MM.1S (cell line): ENCODE measurements around the gene CD300H.

Experiments
- DNase-seq: peaks from one replicate; pipeline ENCODE4 v3.0.0-alpha.2; 2015
- H2AFZ ChIP-seq: fragments of 300-600 bp; sonication (generic); 2 replicates; pipeline ENCODE4 v1.6.0; 2016; ENCODE audit warnings: antibody characterized with exemption, low read length
- H3F3A ChIP-seq: fragments of 300-600 bp; sonication (generic); 2 replicates; pipeline ENCODE4 v1.6.1; 2016; ENCODE audit warnings: mild to moderate bottlenecking, antibody characterized with exemption, low read length, moderate library complexity, mixed read lengths; ENCODE audit not compliant: insufficient read depth
- H3K27ac ChIP-seq: fragments of 300-600 bp; sonication (generic); 2 replicates; pipeline ENCODE4 v1.5.1; 2016; ENCODE audit warnings: mild to moderate bottlenecking, low read length
- H3K27me3 ChIP-seq: fragments of 300-600 bp; sonication (generic); replicated peaks from 2 replicates; pipeline ENCODE4 v1.6.0; 2016; ENCODE audit warnings: low read length; ENCODE audit not compliant: insufficient read depth
- H3K36me3 ChIP-seq: fragments of 300-600 bp; sonication (generic); replicated peaks from 2 replicates; pipeline ENCODE4 v1.6.1; 2016; ENCODE audit warnings: mild to moderate bottlenecking, low read length, mixed read lengths; ENCODE audit not compliant: insufficient read depth
- H3K4me1 ChIP-seq: fragments of 300-600 bp; sonication (generic); 2 replicates; pipeline ENCODE4 v1.6.1; 2016; ENCODE audit warnings: low read length, mixed read lengths
- H3K4me2 ChIP-seq: fragments of 300-600 bp; sonication (generic); 2 replicates; pipeline ENCODE4 v1.6.0; 2016; ENCODE audit warnings: low read depth, low read length
- H3K4me3 ChIP-seq: fragments of 300-600 bp; sonication (generic); 2 replicates; pipeline ENCODE4 v1.5.1; 2016; ENCODE audit warnings: low read length, mixed read lengths
- H3K79me2 ChIP-seq: fragments of 300-600 bp; sonication (generic); 2 replicates; pipeline ENCODE4 v1.6.1; 2016; ENCODE audit warnings: mixed run types, low read length, mixed read lengths
- H3K9ac ChIP-seq: fragments of 300-600 bp; sonication (generic); 2 replicates; pipeline ENCODE4 v1.6.1; 2016; ENCODE audit warnings: low read length, mixed read lengths
- H3K9me2 ChIP-seq: fragments of 300-600 bp; sonication (generic); replicated peaks from 2 replicates; pipeline ENCODE4 v1.6.1; 2016; ENCODE audit warnings: mild to moderate bottlenecking, low read length, mixed read lengths; ENCODE audit not compliant: insufficient read depth
- H3K9me3 ChIP-seq: fragments of 300-600 bp; sonication (generic); replicated peaks from 2 replicates; pipeline ENCODE4 v1.6.1; 2016; ENCODE audit warnings: mild to moderate bottlenecking, low read length, mixed read lengths; ENCODE audit not compliant: insufficient read depth
- H4K20me1 ChIP-seq: fragments of 300-600 bp; sonication (generic); 2 replicates; pipeline ENCODE4 v1.6.1; 2016; ENCODE audit warnings: mild to moderate bottlenecking, low read length, moderate library complexity, mixed read lengths; ENCODE audit not compliant: insufficient read depth
- CTCF ChIP-seq: fragments of 300-600 bp; sonication (generic); IDR thresholded peaks from 2 replicates; pipeline ENCODE4 v1.5.1; 2016; ENCODE audit warnings: antibody characterized with exemption, low read length, mixed read lengths
- EZH2 ChIP-seq: fragments of 300-600 bp; sonication (generic); optimal IDR thresholded peaks from 2 replicates; pipeline ENCODE3; 2017; ENCODE audit warnings: low read depth, mild to moderate bottlenecking, antibody characterized with exemption, low read length, mixed read lengths
- EZH2phosphoT487 ChIP-seq: fragments of 300-600 bp; sonication (generic); IDR thresholded peaks from 2 replicates; pipeline ENCODE4 v1.6.1; 2018; ENCODE audit warnings: antibody characterized with exemption, low read length

The CD300H gene

GRCh38 chr17:74527756-74528155, 39.6 kb downstream of the CD300H start:
- no peaks in the 10 kb centered on the region for H3K36me3 ChIP-seq
- no peak for TF ChIP-seq CTCF
- no peak for TF ChIP-seq EZH2
- no peak for TF ChIP-seq EZH2phosphoT487
- no peak overlapping the region for H3K27ac ChIP-seq
- H3K4me2 ChIP-seq, result no peak overlapping the region
- H3K9me3 ChIP-seq, result no peaks in the 10 kb centered on the region
- no peaks in the 10 kb centered on the region for H3F3A ChIP-seq
- H3K27me3 ChIP-seq, result peaks cover 99% of the 10 kb centered on the region
- no peak for DNase-seq
- H4K20me1 ChIP-seq, result no peaks in the 10 kb centered on the region
- H3K9me2 ChIP-seq, result no peaks in the 10 kb centered on the region
- no peak overlapping the region for H3K9ac ChIP-seq
- H3K79me2 ChIP-seq, result no peaks in the 10 kb centered on the region
- no peak overlapping the region for H3K4me3 ChIP-seq
- no peaks in the 10 kb centered on the region for H3K4me1 ChIP-seq
- no peak overlapping the region for H2AFZ ChIP-seq

GRCh38 chr17:74527081-74527480, 40.2 kb downstream of the CD300H start:
- no peaks in the 10 kb centered on the region for H3F3A ChIP-seq
- peaks cover 99% of the 10 kb centered on the region for H3K27me3 ChIP-seq
- H3K9ac ChIP-seq, result no peak overlapping the region
- no peak overlapping the region for H3K4me3 ChIP-seq
- no peaks in the 10 kb centered on the region for H3K79me2 ChIP-seq
- no peaks in the 10 kb centered on the region for H3K9me2 ChIP-seq
- H4K20me1 ChIP-seq, result no peaks in the 10 kb centered on the region
- no peaks in the 10 kb centered on the region for H3K36me3 ChIP-seq
- no peak for DNase-seq
- no peak overlapping the region for H2AFZ ChIP-seq
- no peak overlapping the region for H3K4me2 ChIP-seq
- no peaks in the 10 kb centered on the region for H3K4me1 ChIP-seq
- H3K9me3 ChIP-seq, result no peaks in the 10 kb centered on the region
- H3K27ac ChIP-seq, result no peak overlapping the region
- TF ChIP-seq EZH2 (no peak), CTCF (no peak), EZH2phosphoT487 (no peak)

GRCh38 chr17:74526681-74527080, 40.6 kb downstream of the CD300H start:
- H3K4me1 ChIP-seq, result no peaks in the 10 kb centered on the region
- no peaks in the 10 kb centered on the region for H4K20me1 ChIP-seq

More at GRCh38 chr17:74526681-74527080, 40.6 kb downstream of the CD300H start:
- H2AFZ ChIP-seq, result no peak overlapping the region
- no peak for DNase-seq
- TF ChIP-seq CTCF (no peak), EZH2 (no peak), EZH2phosphoT487 (no peak)
- H3K27me3 ChIP-seq, result peaks cover 99% of the 10 kb centered on the region
- no peaks in the 10 kb centered on the region for H3K79me2 ChIP-seq
- H3K4me2 ChIP-seq, result no peak overlapping the region
- H3K36me3 ChIP-seq, result no peaks in the 10 kb centered on the region
- no peak overlapping the region for H3K27ac ChIP-seq
- H3K9me3 ChIP-seq, result no peaks in the 10 kb centered on the region
- H3K9me2 ChIP-seq, result no peaks in the 10 kb centered on the region
- H3K9ac ChIP-seq, result no peak overlapping the region
- H3K4me3 ChIP-seq, result no peak overlapping the region
- H3F3A ChIP-seq, result no peaks in the 10 kb centered on the region
